Muscle of back (tissue), 11 donors: ENCODE results near the gene LOXHD1. TPM values are rescaled to one million over a fixed set of nuclear protein-coding genes. Genes with fewer than 3 reads are reported as not detected.

ENCODE experiments used
- DNase-seq, 3 donors: peaks; one replicate each; pipeline versions ENCODE4 v3.0.0 to v3.0.0-alpha.2; 2013
- polyA plus RNA-seq, 10 donors: library from polyadenylated mRNA; unstranded; fragments of 120-200 nt; gene quantifications; one replicate each; pipeline ENCODE4 v1.2.1, GENCODE V29; 2013; ENCODE audit not compliant: insufficient read length in 10 of 10

Gene LOXHD1
- polyA plus RNA-seq, 10 donors, result 1.1 to 3.6 (median 2.3) TPM

- no peak for DNase-seq
These were observed 19.3 kb upstream of the LOXHD1 start for GRCh38 chr18:46676182-46676835.

DNA sequence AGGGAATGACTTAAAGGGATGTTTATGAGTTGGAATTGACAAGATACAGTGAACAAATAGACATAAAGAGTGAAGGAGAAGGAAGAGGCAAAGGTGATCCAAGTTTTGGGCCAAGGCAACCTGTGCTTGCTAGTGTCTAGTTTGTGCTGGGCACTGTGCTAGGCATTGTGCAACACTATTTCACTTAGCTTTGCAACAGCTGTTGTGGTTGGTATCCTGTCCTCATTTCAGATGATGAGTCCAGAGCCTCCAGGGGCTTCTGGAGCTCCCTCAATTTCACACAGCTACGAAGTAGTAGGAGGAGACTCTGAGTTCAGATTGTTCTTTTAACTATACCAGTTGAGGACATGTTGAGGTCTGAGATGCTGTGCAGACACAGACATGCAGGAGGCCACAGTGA, 18.1 kb upstream of the LOXHD1 start:
- no peak for DNase-seq

DNA sequence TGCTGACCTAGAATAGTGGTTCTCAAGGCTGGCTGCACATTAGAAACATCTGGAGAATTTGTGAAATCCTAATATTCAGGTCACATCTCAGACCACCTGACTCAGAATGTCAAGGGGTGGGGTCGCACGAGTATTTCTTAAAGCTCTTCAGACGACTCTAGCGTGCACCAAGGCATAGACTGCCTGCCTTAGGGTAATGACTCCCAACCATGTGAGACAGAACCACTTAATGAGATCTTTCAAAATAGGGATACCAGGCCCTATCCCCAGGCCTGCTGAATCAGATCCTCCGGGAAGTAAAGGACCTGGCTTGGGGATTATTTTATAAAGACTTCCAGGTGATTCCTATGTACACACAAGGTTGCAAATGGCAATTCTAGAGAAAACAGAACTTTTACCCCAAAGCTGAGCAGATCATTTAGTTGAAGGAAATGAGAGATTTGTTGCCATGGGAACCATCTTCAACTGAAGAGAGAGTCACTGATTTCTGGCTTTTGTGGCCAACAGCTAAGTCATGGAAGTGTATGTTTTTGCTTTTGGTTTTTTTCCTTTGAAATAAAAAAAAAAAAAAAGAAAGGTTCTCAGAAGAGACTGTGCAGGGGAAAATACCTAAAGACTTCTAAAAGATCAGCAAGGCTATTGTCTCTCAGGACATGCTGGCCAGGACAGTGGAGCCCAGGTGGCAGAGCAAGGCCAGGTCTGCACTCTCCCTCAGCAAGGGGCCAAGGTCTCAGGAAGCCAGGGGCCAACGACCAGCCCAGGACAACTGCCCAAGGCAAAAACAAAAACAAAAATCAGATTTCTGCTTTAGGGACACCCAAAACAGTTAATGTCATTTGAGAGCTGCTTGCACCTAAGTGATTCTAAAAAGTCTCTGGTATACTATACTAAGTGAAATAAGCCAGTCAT, 15.3 kb upstream of the LOXHD1 start:
- peak in 1 of 3 donors; percentile 9 for DNase-seq

DNA sequence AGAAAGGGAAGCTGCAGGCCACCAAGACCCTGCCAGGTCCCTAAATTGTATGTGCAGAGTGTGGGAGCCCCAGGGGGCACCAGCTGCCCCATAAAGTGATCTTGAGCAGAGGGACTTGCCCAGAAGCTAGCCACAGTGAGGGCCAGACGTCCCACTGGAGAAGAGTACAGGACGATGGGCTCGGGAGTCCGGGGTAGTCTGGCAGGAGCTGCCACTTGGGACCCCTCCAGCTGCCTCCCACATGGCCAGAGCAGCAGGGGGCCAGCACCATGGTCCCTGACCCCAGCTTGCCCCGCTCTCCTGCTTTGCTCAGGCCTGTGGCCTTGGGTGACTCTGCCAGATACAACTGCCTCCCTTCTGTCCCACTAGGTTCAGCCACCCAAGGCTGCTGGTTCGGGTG, 11.7 kb upstream of the LOXHD1 start:
- DNase-seq, result no peak

GRCh38 chr18:46668135-46668534, 11.1 kb upstream of the LOXHD1 start:
- DNase-seq, result no peak

DNA sequence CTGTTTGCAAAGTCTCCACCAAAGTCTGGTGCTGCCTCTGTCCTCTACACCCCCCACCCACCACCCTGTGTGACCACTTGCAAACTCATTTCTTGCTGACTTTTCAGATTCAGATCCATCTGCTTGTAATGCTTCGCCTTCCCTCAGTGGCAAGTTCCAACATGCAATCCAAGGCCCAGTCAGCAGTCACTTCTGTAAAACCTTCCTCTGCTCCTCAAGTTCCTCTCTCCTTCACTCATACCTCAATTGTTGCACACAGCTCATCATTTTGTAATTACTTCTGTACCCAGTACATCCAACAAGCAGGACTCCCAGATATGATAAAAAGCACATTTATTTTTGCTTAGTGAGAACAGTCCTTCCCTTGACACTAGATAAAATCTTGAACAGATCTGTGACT, 6.5 kb upstream of the LOXHD1 start:
- DNase-seq, result no peak

DNA sequence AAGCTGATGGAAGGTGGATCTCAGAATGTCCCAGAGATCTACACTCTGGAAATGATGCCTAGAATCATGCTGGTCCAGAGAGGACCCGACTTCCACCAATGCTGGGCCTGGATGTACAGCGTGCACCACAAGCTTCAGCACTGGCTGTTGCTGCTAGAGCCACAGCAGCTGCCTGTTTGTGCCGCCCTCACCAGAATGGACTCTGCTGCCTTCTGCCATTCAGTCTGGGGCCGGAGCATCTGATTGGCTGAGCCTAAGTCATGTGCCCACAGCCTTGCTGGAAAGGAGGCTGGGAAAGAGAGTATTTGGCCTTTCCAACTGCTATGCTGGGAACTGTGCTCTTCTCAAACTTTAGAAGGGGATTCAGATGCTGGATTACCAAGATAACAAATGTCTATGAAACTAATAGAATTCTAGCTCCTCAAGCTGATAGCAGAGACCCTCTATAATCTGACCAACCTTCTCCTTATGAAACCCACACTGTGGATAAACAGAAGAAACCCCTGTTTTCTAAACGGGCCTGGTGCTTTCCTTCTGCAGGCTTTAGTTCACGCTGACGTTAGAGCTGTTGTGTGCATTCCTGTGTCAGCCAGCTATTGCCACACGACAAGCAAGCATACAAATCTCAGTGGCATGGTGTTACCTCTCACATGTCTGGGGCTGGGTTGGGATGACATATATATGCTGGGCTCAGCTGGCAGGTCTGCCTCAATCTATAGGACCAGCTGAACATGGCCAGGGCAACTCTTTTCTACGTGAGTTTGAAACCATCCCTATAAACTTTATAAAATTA, 4.1 kb upstream of the LOXHD1 start:
- peak; percentile 7 to 20 (median 10) for DNase-seq

DNA sequence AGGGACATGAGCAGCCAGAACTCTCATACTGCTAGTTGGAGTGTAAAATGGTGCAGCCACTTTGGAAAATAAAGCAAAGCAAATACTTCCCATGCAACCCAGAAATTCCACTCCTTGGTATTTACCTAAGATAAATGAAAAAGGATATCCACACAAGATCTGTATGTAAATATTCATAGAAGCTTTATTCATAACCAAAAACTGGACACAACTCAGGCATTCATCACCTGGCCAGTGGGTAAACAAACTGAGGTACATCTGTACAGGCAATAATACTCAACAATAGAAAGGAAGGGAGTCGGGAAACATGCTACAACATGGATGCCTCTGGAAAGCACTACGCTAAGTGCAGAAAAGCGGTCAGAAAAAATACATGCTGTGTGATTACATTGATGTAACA, 2.5 kb upstream of the LOXHD1 start:
- no peak for DNase-seq

- DNase-seq, result no peak
These were observed 500 bp downstream of the LOXHD1 start for GRCh38 chr18:46656326-46657114.

- no peak for DNase-seq
These were observed 4.6 kb downstream of the LOXHD1 start for GRCh38 chr18:46652372-46652771.

- DNase-seq, result no peak
These were observed 6.3 kb downstream of the LOXHD1 start for GRCh38 chr18:46650681-46651080.

GRCh38 chr18:46649071-46649862, 7.8 kb downstream of the LOXHD1 start:
- no peak for DNase-seq

- DNase-seq, result no peak
These were observed 10.6 kb downstream of the LOXHD1 start for GRCh38 chr18:46646468-46646867.

GRCh38 chr18:46642561-46642960, 14.5 kb downstream of the LOXHD1 start:
- no peak for DNase-seq

GRCh38 chr18:46641917-46642316, 15.1 kb downstream of the LOXHD1 start:
- peak; percentile 16 to 21 (median 18) for DNase-seq

GRCh38 chr18:46639386-46639785, 17.6 kb downstream of the LOXHD1 start:
- no peak for DNase-seq

GRCh38 chr18:46636040-46636630, 20.9 kb downstream of the LOXHD1 start:
- no peak for DNase-seq

DNA sequence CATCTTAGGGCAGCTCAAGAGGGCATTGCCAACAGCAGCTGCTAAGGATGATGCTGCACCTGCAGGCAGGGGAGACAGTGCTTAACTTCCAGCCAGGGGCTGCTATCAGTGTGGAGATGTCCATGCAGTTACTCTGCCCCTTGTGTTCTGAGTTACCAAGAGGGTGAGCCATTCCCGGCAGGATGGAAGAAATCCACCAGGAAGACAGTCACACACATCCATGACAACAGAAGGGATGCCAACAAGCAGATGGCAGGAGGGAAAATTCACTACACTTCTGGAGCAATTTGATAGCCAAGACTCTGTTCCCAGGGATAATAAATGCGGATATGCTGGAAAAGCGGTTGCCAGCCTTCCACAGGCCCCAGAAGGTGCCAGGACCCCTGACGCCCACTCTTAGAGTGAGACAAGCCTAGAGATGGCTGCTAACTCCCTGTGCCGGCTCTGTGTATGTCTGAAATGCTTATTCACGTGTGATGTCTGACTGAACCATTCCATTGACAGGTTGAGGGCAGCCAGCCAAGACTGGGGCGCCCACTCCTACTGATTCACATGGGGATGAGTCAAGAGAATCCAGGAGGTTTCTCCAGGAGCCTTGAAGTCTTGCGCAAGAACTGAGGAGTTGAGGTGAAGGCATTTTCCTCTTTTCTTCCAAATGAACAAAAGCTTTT, 24.5 kb downstream of the LOXHD1 start:
- no peak for DNase-seq

- DNase-seq, result no peak
These were observed 26.0 kb downstream of the LOXHD1 start for GRCh38 chr18:46630991-46631390.

- no peak for DNase-seq
These were observed 26.9 kb downstream of the LOXHD1 start for GRCh38 chr18:46630160-46630559.
